Kidney (tissue), 14 donors: Measurements from ENCODE around the gene GK. TPM values are rescaled to one million over a fixed set of nuclear protein-coding genes. Genes with fewer than 3 reads are reported as not detected.

Experiments used
- DNase-seq, 5 donors: peaks; one replicate each; pipeline ENCODE4 v3.0.0-alpha.2; 2013 to 2020
- FAIRE-seq: peaks from 2 replicates; lab custom pipeline; 2012; peaks lifted over from hg19 to GRCh38; lab: Jason Lieb, UNC
- H3K27ac ChIP-seq, 2 donors: one replicate each; pipeline ENCODE4 v1.7.0; 2013; ENCODE audit warnings: low read depth in 2 of 2, low read length in 2 of 2, inconsistent platforms in 1 of 2
- H3K27me3 ChIP-seq: one replicate; pipeline ENCODE4 v1.7.1; 2013; ENCODE audit warnings: low read length, inconsistent platforms; ENCODE audit not compliant: control insufficient read depth, insufficient read depth
- H3K36me3 ChIP-seq, 3 donors: one replicate each; pipeline versions ENCODE4 v1.7.0 to v1.7.1; 2013; ENCODE audit warnings: low read length in 3 of 3, control low read depth in 1 of 3, inconsistent platforms in 1 of 3; ENCODE audit not compliant: insufficient read depth in 3 of 3, control insufficient read depth in 2 of 3
- H3K4me1 ChIP-seq, 3 donors: one replicate each; pipeline versions ENCODE4 v1.7.0 to v1.7.1; 2013; ENCODE audit warnings: low read length in 3 of 3, inconsistent platforms in 1 of 3, low read depth in 1 of 3; ENCODE audit not compliant: control insufficient read depth in 2 of 3, insufficient read depth in 2 of 3
- H3K4me3 ChIP-seq, 3 donors: one replicate each; pipeline versions ENCODE4 v1.7.0 to v1.8.1; 2013; ENCODE audit warnings: low read length in 3 of 3, control low read depth in 1 of 3, inconsistent platforms in 1 of 3
- H3K9ac ChIP-seq, 3 donors: one replicate each; pipeline versions ENCODE4 v1.7.0 to v1.7.1; 2013; ENCODE audit warnings: low read length in 3 of 3, control low read depth in 1 of 3, inconsistent platforms in 1 of 3
- H3K9me3 ChIP-seq, 3 donors: one replicate each; pipeline versions ENCODE4 v1.7.0 to v1.7.1; 2013; ENCODE audit warnings: low read length in 3 of 3, control low read depth in 1 of 3, inconsistent platforms in 1 of 3; ENCODE audit not compliant: control insufficient read depth in 2 of 3, insufficient read depth in 1 of 3
- CTCF ChIP-seq: IDR thresholded peaks from 3 replicates; pipeline ENCODE4 v1.5.1; 2012; ENCODE audit warnings: mild to moderate bottlenecking, moderate library complexity, borderline replicate concordance; ENCODE audit not compliant: insufficient read depth; ENCODE audit errors: extremely low read depth
- intact Hi-C: fragments of 100-400 bp; cut with DNase I; formaldehyde crosslinking; loops from one replicate; pipeline ENCODE4 v1.11.1; 2022
- polyA plus RNA-seq: library from polyadenylated mRNA; stranded (reverse); fragments of 350-450 nt; fragmentation: Illumina TruSeq; extraction: RNeasy Lipid Tissue Mini Kit (QIAGEN cat#74804); gene quantifications from one replicate; pipeline ENCODE4 v1.2.3, GENCODE V29; 2014; ENCODE audit warnings: low read depth, low replicate concordance; ENCODE audit not compliant: insufficient read depth
- total RNA-seq: library from RNA; stranded (reverse); fragmentation: NEBNext Ultra II Directional; extraction: Animal tissue kit (Norgen Biotek cat#: 25700); gene quantifications from one replicate; pipeline ENCODE4 v1.2.1, GENCODE V29; 2021
- donor health status: control.
- donor health status: control.
- donor health status: control.
- donor health status: control.
- donor health status: control.
- donor health status: DM: yes; HTN: yes; CAD: no.
- donor health status: Normal renal cell carcinoma (clear cell type).

GK gene
- total and polyA plus RNA-seq, 2 donors from 2014 or later, result 12.5 to 73.8 TPM

DNA sequence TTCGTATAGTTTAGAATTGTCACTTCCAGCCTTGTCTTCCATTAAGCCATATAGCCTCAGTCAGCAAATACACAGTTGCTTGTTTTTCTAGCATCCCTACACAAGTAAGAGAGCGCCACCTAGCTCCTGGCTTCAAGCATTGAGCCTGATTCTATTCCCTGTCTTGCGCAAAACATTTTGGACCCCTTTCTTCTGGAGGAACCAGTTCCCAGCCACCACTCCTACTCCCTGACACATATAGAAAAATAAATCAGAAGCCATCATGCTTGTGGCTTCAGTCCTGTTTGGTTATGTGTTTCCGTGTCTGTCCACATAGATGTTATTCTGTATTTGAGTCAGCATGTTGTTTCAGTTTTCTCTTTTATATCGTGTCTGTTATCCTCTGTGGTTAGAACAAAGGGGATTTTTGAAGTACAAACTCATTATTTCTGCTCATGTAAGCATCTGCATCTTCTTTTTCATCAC is 59.9 kb downstream of the GK start:
- H3K4me1 ChIP-seq, result no peaks in the 10 kb centered on the region
- intact Hi-C loops, result no loop called here
- no peak overlapping the region for H3K9ac ChIP-seq
- peak; percentile 50 for TF ChIP-seq CTCF
- no peak overlapping the region for H3K27ac ChIP-seq
- DNase-seq (peak in 4 of 5 donors; percentile 33 to 61 (median 34)), FAIRE-seq (no peak)
- peaks cover 0 to 5% (median 3%) of the 10 kb centered on the region in 3 donors for H3K36me3 ChIP-seq
- no peaks in the 10 kb centered on the region for H3K9me3 ChIP-seq
- no peak overlapping the region for H3K4me3 ChIP-seq
- H3K27me3 ChIP-seq, result peaks cover 4% of the 10 kb centered on the region

- Histone ChIP-seq H3K4me3 (no peak overlapping the region), H3K9me3 (no peaks in the 10 kb centered on the region), H3K4me1 (no peaks in the 10 kb centered on the region), H3K9ac (no peak overlapping the region), H3K27ac (no peak overlapping the region), H3K27me3 (peaks cover 4% of the 10 kb centered on the region), H3K36me3 (peaks cover 0 to 5% (median 3%) of the 10 kb centered on the region in 3 donors)
- no peak for TF ChIP-seq CTCF
- intact Hi-C loops, result no loop called here
- DNase-seq (no peak), FAIRE-seq (no peak)
Observed at GRCh38 chrX:30714138-30714537, 60.9 kb downstream of the GK start.

- no peaks in the 10 kb centered on the region for H3K4me1 ChIP-seq
- H3K9ac ChIP-seq, result no peak overlapping the region
- DNase-seq, result no peak
- no peaks in the 10 kb centered on the region for H3K9me3 ChIP-seq
- no peak overlapping the region for H3K4me3 ChIP-seq
- peaks cover 4% of the 10 kb centered on the region for H3K27me3 ChIP-seq
- intact Hi-C loops, result no loop called here
- TF ChIP-seq CTCF, result no peak
- H3K27ac ChIP-seq, result no peak overlapping the region
- FAIRE-seq, result no peak
- no peaks in the 10 kb centered on the region for H3K36me3 ChIP-seq
Observed at GRCh38 chrX:30715976-30716375, 62.8 kb downstream of the GK start.
